GM06990 (cell line): ENCODE measurements around the gene NTNG1.

Experiments used
- DNase-seq: peaks from one replicate; pipeline ENCODE4 v3.0.0-alpha.2; 2011; ENCODE audit not compliant: insufficient read length; ENCODE audit errors: extremely low read depth
- H3K27me3 ChIP-seq: replicated peaks from 2 replicates; pipeline ENCODE4 v1.6.0; 2011; ENCODE audit warnings: low read length; ENCODE audit not compliant: control insufficient read depth, insufficient read depth
- H3K36me3 ChIP-seq: 2 replicates; pipeline ENCODE4 v1.5.1; 2011; ENCODE audit warnings: low read length; ENCODE audit not compliant: control insufficient read depth, insufficient read depth
- H3K4me3 ChIP-seq: replicated peaks from 2 replicates; pipeline ENCODE4 v1.5.1; 2011; ENCODE audit warnings: low read depth, mild to moderate bottlenecking, control low read depth, low read length
- TF ChIP-seq, protein P1 (sequence below): IDR thresholded peaks from 2 replicates; pipeline ENCODE4 v1.5.1; 2011; ENCODE audit warnings: low read length, control low read depth, mild to moderate bottlenecking, inconsistent platforms; ENCODE audit not compliant: insufficient read depth, poor library complexity, severe bottlenecking

NTNG1 gene

DNA sequence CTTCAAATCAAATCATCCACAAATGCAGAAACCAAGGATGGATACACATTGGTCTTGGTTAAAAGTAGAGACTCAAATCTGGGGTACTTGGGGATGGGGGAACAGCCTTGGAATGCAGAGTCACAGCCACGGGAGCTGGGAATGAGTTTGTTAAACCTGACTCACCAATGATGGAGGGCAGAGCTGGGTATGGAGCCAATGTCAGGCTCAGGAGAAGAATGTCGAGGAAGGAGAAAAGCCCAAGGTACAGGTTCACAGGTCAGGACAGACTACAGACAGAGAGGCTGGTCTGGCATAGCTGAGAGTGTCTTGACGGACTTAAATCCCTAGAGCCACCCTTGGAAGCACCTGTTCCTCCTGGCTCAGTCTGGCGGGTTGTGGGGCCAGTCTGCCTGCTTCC is 237.6 kb downstream of the NTNG1 start:
- no peak overlapping the region for H3K4me3 ChIP-seq
- H3K27me3 ChIP-seq = no peaks in the 10 kb centered on the region
- TF ChIP-seq, protein P1, sequence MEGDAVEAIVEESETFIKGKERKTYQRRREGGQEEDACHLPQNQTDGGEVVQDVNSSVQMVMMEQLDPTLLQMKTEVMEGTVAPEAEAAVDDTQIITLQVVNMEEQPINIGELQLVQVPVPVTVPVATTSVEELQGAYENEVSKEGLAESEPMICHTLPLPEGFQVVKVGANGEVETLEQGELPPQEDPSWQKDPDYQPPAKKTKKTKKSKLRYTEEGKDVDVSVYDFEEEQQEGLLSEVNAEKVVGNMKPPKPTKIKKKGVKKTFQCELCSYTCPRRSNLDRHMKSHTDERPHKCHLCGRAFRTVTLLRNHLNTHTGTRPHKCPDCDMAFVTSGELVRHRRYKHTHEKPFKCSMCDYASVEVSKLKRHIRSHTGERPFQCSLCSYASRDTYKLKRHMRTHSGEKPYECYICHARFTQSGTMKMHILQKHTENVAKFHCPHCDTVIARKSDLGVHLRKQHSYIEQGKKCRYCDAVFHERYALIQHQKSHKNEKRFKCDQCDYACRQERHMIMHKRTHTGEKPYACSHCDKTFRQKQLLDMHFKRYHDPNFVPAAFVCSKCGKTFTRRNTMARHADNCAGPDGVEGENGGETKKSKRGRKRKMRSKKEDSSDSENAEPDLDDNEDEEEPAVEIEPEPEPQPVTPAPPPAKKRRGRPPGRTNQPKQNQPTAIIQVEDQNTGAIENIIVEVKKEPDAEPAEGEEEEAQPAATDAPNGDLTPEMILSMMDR = no peak
- H3K36me3 ChIP-seq = no peaks in the 10 kb centered on the region
- no peak for DNase-seq

DNA sequence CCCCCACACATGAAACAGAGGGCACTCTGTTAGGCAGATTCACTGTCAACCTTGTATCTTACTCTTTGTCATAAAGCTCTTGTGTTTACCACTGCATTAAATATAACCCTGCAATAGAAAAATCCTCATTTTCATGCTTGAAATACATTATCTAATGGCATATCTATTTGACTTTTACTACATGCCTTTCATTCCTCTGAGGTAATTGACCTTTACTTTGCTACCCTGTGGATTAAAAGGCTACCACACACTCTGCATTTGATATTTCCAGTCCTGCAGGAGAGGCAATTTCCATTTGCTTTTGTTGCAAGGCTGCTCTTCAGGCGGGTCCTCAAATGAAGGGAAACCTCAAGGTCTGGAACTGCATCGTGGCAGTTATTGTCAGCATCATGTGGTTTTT is 238.0 kb downstream of the NTNG1 start:
- no peak for DNase-seq
- H3K4me3 ChIP-seq = no peak overlapping the region
- H3K36me3 ChIP-seq = no peaks in the 10 kb centered on the region
- H3K27me3 ChIP-seq = no peaks in the 10 kb centered on the region
- TF ChIP-seq, protein P1 = no peak

DNA sequence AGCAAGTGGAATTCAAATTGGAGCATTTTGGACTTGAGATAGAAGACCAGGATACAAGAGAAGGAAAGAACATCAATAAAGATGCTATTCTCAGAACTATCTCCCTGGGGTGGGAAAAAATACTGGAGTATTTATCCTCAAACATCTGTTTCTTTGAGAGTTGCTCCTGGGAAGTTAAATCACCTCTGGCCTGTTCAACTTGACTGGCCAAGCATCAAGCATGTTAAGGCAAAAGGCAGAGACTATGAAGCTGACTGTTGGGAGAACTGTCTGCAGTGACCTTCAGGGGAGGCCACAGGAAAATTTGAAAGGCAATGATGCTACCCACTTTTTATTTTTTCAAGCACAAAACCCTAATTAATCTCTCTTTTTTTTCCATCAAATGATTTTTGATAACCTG is 239.0 kb downstream of the NTNG1 start:
- DNase-seq = no peak

DNA sequence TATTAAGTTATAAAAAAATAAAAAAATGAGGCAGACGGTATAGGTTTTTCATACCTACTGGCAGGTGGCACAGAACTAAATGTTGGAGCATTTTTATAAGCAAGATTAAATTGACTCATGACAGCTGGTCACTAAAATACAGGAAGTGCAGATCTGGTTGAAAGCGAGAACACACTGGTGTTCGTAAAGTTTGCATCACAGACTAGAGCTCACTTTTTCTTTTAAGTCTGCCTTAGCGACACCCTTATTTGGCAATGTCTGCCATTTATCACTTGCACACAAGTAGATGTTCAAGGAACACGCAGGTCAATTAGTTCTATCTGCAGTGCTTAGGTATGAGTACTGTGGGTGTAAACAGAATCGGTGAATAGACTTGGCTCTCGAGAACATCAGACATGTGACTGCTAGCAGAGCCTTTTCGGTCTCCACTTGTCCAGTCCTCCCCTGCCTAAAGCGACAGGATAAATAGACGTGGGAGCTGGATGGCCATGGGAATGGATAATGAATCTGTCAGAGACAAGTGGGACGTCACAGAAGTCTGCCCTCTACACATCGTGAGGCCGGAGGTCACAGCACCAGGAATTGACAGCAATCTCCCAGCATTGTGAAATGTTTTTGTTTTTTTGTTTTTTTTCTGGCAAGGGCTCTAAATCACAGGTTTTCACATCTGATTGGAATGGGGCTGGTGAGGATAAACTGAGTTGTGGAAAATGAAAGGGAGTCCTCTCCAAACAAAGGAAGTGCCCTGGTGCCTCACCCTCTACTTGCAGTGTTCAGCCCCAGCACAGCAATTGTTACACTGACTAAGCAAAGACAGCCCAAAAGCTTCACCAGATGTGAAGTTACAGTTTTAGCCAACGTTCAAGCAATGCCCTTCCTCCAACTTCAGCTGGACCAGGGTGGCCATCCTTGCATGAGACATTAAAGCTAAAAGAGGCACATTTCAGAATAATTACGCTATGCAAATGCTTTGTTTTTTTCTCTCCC is 248.9 kb downstream of the NTNG1 start:
- H3K4me3 ChIP-seq = no peak overlapping the region

More for the DNA sequence above, 239.0 kb downstream of the NTNG1 start:
- TF ChIP-seq, protein P1 = no peak
- Histone ChIP-seq H3K4me3 (no peak overlapping the region), H3K36me3 (no peaks in the 10 kb centered on the region), H3K27me3 (no peaks in the 10 kb centered on the region)

DNA sequence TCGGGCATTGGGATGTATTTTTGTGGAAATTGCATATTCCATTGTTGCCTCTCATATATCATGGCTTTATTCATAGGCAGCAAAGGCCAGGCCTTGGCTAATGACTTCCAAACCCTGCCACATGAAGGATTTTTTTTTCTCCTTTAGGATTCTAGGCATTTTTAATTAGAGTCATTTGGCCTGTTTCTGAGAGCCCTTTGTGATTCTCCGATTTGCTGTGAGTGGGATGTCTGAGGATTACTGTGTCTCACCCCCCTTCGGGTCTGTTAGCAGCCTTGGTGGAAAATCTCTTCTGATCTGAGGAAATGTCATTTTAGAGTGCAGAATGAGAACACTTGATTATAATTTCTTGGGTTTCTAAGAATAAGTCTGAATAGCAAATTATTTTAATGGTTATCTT is 253.5 kb downstream of the NTNG1 start:
- Histone ChIP-seq H3K27me3 (no peaks in the 10 kb centered on the region), H3K36me3 (no peaks in the 10 kb centered on the region), H3K4me3 (no peak overlapping the region)
- TF ChIP-seq, protein P1 = no peak
- no peak for DNase-seq

More for the DNA sequence above, 248.9 kb downstream of the NTNG1 start:
- DNase-seq = no peak
- TF ChIP-seq, protein P1 = no peak
- no peaks in the 10 kb centered on the region for H3K27me3 ChIP-seq
- H3K36me3 ChIP-seq = no peaks in the 10 kb centered on the region
